HepG2 (cell line): Measurements from ENCODE around the gene ACCS. TPM values are rescaled to one million over a fixed set of nuclear protein-coding genes. Genes with fewer than 3 reads are reported as not detected.

ENCODE experiments used
- ATAC-seq: fragments of 200-7000 bp; cut with Tn5 transposase; 3 replicates; pipeline ENCODE4 v1.9.1; 2020; ENCODE audit warnings: mild to moderate bottlenecking, moderate library complexity
- BruUV-seq: library from RNA; stranded (reverse); fragments of 400-500 nt; replicated peaks from 2 replicates; lab custom pipeline; 2021; lab: Mats Ljungman, UMichigan
- CTCF ChIA-PET: fragments of 300-600 bp; formaldehyde crosslinking; extraction: SDS; loops from one replicate; lab custom pipeline; 2021; ENCODE audit warnings: low total read pairs, inconsistent platforms, low intra/inter-chr PET ratio; lab: Yijun Ruan, JAX
- POLR2A ChIA-PET: fragments of 350-600 bp; sonication (Branson Sonifier 250); formaldehyde crosslinking; loops from one replicate; lab custom pipeline; 2020; ENCODE audit warnings: antibody characterized with exemption, inconsistent platforms; lab: Yijun Ruan, JAX
- DNase-seq: peaks from one replicate; pipeline ENCODE4 v3.0.0-alpha.2; 2015; ENCODE audit warnings: low spot score
- FAIRE-seq: peaks from 3 replicates; lab custom pipeline; 2011; peaks lifted over from hg19 to GRCh38; lab: Jason Lieb, UNC
- H2AFZ ChIP-seq: one replicate; pipeline ENCODE4 v1.6.1; 2011; ENCODE audit warnings: low read length, inconsistent platforms
- H3K27ac ChIP-seq: fragments of 300-600 bp; 3 replicates; pipeline ENCODE4 v1.8.0; 2011; ENCODE audit warnings: mixed run types, mild to moderate bottlenecking, mixed read lengths, low read length, inconsistent platforms; ENCODE audit not compliant: insufficient read depth; ENCODE audit errors: extremely low read length
- H3K27me3 ChIP-seq, 2 experiments: fragments of 200-600 bp in 1 of 2; 2 replicates in 1 of 2; 3 replicates in 1 of 2; pipeline versions ENCODE4 v1.6.0 to v1.8.0; 2011; ENCODE audit warnings: low read length in 2 of 2, mild to moderate bottlenecking in 2 of 2, moderate library complexity in 2 of 2, inconsistent platforms in 1 of 2; ENCODE audit not compliant: insufficient read depth in 2 of 2, control insufficient read depth in 1 of 2
- H3K36me3 ChIP-seq, 2 experiments: fragments of 200-600 bp in 1 of 2; replicated peaks in 1 of 2; 2 replicates in 1 of 2; 3 replicates in 1 of 2; pipeline versions ENCODE4 v1.5.1 to v1.8.0; 2011; ENCODE audit warnings: low read length in 2 of 2, inconsistent platforms in 1 of 2; ENCODE audit not compliant: insufficient read depth in 2 of 2, control insufficient read depth in 1 of 2
- H3K4me1 ChIP-seq: 2 replicates; pipeline ENCODE4 v1.5.1; 2012; ENCODE audit warnings: low read length, inconsistent platforms; ENCODE audit not compliant: insufficient read depth
- H3K4me2 ChIP-seq: 2 replicates; pipeline ENCODE4 v1.6.0; 2011; ENCODE audit warnings: low read depth, low read length, inconsistent platforms
- H3K4me3 ChIP-seq, 3 experiments: fragments of 200-600 bp in 1 of 3; sonication (generic), shearing (Covaris generic) in 1 of 3; replicated peaks in 1 of 3; 2 replicates each; pipeline ENCODE4 v1.5.1; 2011 to 2016; ENCODE audit warnings: low read length in 3 of 3, inconsistent platforms in 2 of 3, low read depth in 2 of 3, mild to moderate bottlenecking in 2 of 3, control low read depth in 1 of 3, mixed read lengths in 1 of 3; ENCODE audit not compliant: insufficient read depth in 1 of 3
- H3K79me2 ChIP-seq: one replicate; pipeline ENCODE4 v1.6.1; 2011; ENCODE audit warnings: low read length, inconsistent platforms; ENCODE audit not compliant: insufficient read depth
- H3K9ac ChIP-seq: 2 replicates; pipeline ENCODE4 v1.6.0; 2011; ENCODE audit warnings: mild to moderate bottlenecking, low read depth, low read length, inconsistent platforms; ENCODE audit not compliant: insufficient read depth
- H3K9me3 ChIP-seq: 2 replicates; pipeline ENCODE4 v1.5.1; 2012; ENCODE audit warnings: mild to moderate bottlenecking, low read length
- H4K20me1 ChIP-seq: 2 replicates; pipeline ENCODE4 v1.6.0; 2011; ENCODE audit warnings: inconsistent platforms, mild to moderate bottlenecking, low read length, moderate library complexity; ENCODE audit not compliant: insufficient read depth
- ARID2 ChIP-seq: sonication (generic); formaldehyde crosslinking; IDR thresholded peaks from 2 replicates; pipeline ENCODE4 v1.8.1; 2022; ENCODE audit warnings: mild to moderate bottlenecking, missing genetic modification reagents, borderline replicate concordance
- CBX2 ChIP-seq, 2 experiments: fragments of 200-600 bp in 1 of 2; sonication (generic); formaldehyde crosslinking in 1 of 2; IDR thresholded peaks; 2 replicates each; pipeline versions ENCODE4 v1.7.0 to v1.8.1; 2018 to 2022; ENCODE audit warnings: low read depth in 2 of 2, low read length in 1 of 2, mild to moderate bottlenecking in 1 of 2, missing genetic modification reagents in 1 of 2
- MTF2 ChIP-seq: sonication (generic); formaldehyde crosslinking; IDR thresholded peaks from 2 replicates; pipeline ENCODE4 v1.5.0; 2020; ENCODE audit warnings: missing genetic modification reagents, borderline replicate concordance
- NR2F2 ChIP-seq: IDR thresholded peaks from 2 replicates; pipeline ENCODE4 v1.6.1; 2012; ENCODE audit warnings: low read depth, inconsistent platforms, borderline replicate concordance
- RARA ChIP-seq: IDR thresholded peaks from 2 replicates; pipeline ENCODE4 v1.6.1; 2016; ENCODE audit warnings: missing genetic modification reagents, missing compliant biosample characterization
- RFX5 ChIP-seq: IDR thresholded peaks from 2 replicates; pipeline ENCODE4 v1.6.1; 2011; ENCODE audit warnings: low read depth, low read length, improper control_type of control experiment
- SKI ChIP-seq: fragments of 450-650 bp; IDR thresholded peaks from one replicate; pipeline ENCODE4 v1.6.1; 2018; ENCODE audit warnings: mild to moderate bottlenecking; ENCODE audit not compliant: partially characterized antibody
- TSC22D2 ChIP-seq: sonication (generic); formaldehyde crosslinking; IDR thresholded peaks from 2 replicates; pipeline ENCODE4 v1.5.1; 2020; ENCODE audit warnings: missing genetic modification reagents, mild to moderate bottlenecking, borderline replicate concordance
- ZBTB37 ChIP-seq: sonication (generic); formaldehyde crosslinking; IDR thresholded peaks from 2 replicates; pipeline ENCODE4 v1.4.0; 2020; ENCODE audit warnings: mild to moderate bottlenecking, missing genetic modification reagents
- ZBTB44 ChIP-seq: sonication (generic); formaldehyde crosslinking; IDR thresholded peaks from 2 replicates; pipeline ENCODE4 v1.4.0; 2020; ENCODE audit warnings: missing genetic modification reagents
- ZNF574 ChIP-seq: sonication (generic); formaldehyde crosslinking; IDR thresholded peaks from 2 replicates; pipeline ENCODE4 v1.4.0; 2020; ENCODE audit warnings: missing genetic modification reagents
- ZNF629 ChIP-seq: sonication (generic); formaldehyde crosslinking; conservative IDR thresholded peaks from 2 replicates; pipeline ENCODE4 v1.5.0; 2020; ENCODE audit warnings: missing genetic modification reagents
- WGBS: methylation state at CpG from one replicate; pipeline ENCODE4 v1.1.6; 2017; ENCODE audit warnings: low lambda C conversion rate; 5-methylcytosine and 5-hydroxymethylcytosine counted together
- in situ Hi-C: cut with HindIII; loops from 2 replicates; pipeline ENCODE4 v1.10.0; 2017; ENCODE audit warnings: low pct_unique_long_range_greater_than_20kb; ENCODE audit not compliant: extremely low pct_ligation_motif_present
- intact Hi-C: fragments of 100-400 bp; cut with micrococcal nuclease; formaldehyde crosslinking; loops from one replicate; pipeline ENCODE4 v1.10.0; 2022; ENCODE audit not compliant: unreplicated experiment
- polyA plus RNA-seq, 8 experiments: library from polyadenylated mRNA; depleted of rRNA in 3 of 8; stranded (reverse) in 7 of 8; unstranded in 1 of 8; fragments of >200 nt; fragmentation: Illumina TruSeq in 4 of 8; extraction: Trizol in 4 of 8; gene quantifications; 2 replicates each; pipeline versions ENCODE4 v1.2.1 to v1.2.3, GENCODE V29; 2011 to 2016; ENCODE audit warnings: low read depth in 4 of 8, missing spikeins in 1 of 8, mixed read lengths in 1 of 8; ENCODE audit not compliant: insufficient read depth in 1 of 8
- total RNA-seq, 5 experiments: library from RNA; depleted of rRNA; stranded (reverse); fragments of >200 nt; fragmentation: Illumina TruSeq; extraction: Trizol; gene quantifications; 2 replicates each; pipeline ENCODE4 v1.2.3, GENCODE V29; 2016; ENCODE audit warnings: low read depth in 1 of 5

The ACCS gene
- total and polyA plus RNA-seq, 2 of the 13 experiments (the other 11 are each of a cell fraction or from before 2014, with no cell fraction given) = 0.55 to 0.59 TPM

GRCh38 chr11:44072757-44073658 lies 6.9 kb downstream of the ACCS start:
- CTCF ChIA-PET = no interaction called here
- in situ Hi-C loops = no loop called here
- 66% methylated on average over 8 of the region's 8 CpGs for WGBS

GRCh38 chr11:44078794-44079193 lies 12.7 kb downstream of the ACCS start:
- BruUV-seq = no TSS peak
- intact Hi-C loops = no loop called here

More at GRCh38 chr11:44072757-44073658, 6.9 kb downstream of the ACCS start:
- TF ChIP-seq ZNF629 = 0 out of 2 replicates have a peak, but pooled peaks have one; percentile 15
- no peak for TF ChIP-seq NR2F2
- TF ChIP-seq SKI = no peak
- TF ChIP-seq TSC22D2 (CRISPR knock-in tag) = no peak
- peak; percentile 55; the same call in 1 of the 2 replicates for TF ChIP-seq RFX5
- DNase-seq (no peak), ATAC-seq (no peak), FAIRE-seq (no peak)
- Histone ChIP-seq H3K27me3 (no peaks in the 10 kb centered on the region; a peak in 1 of 5 replicates), H3K79me2 (no peaks in the 10 kb centered on the region), H3K9me3 (no peaks in the 10 kb centered on the region), H4K20me1 (no peaks in the 10 kb centered on the region), H3K36me3 (no peaks in the 10 kb centered on the region), H3K4me3 (no peak overlapping the region), H3K27ac (no peak overlapping the region), H2AFZ (no peak overlapping the region), H3K4me2 (no peak overlapping the region), H3K4me1 (no peaks in the 10 kb centered on the region), H3K9ac (no peak overlapping the region)
- intact Hi-C loops = no loop called here
- no TSS peak for BruUV-seq
- POLR2A ChIA-PET = no interaction called here

More at GRCh38 chr11:44078794-44079193, 12.7 kb downstream of the ACCS start:
- H2AFZ ChIP-seq = no peak overlapping the region
- CTCF ChIA-PET = no interaction called here
- WGBS = 57% methylated on average over 5 of the region's 5 CpGs
- FAIRE-seq (no peak), DNase-seq (no peak), ATAC-seq (no peak)
- no peak overlapping the region for H3K27ac ChIP-seq
- no peaks in the 10 kb centered on the region for H3K36me3 ChIP-seq
- H3K27me3 ChIP-seq = peaks cover 1 to 10% of the 10 kb centered on the region in 2 experiments; a peak in 3 of 5 replicates
- TF ChIP-seq RARA (no peak), ZBTB37 (CRISPR knock-in tag) (no peak), MTF2 (CRISPR knock-in tag) (no peak), CBX2 (IDR thresholded peaks at IDR 0.05; ENCODE audit: low read depth, low read length) (no peak), CBX2 (CRISPR knock-in tag; IDR thresholded peaks at IDR 0.05; ENCODE audit: low read depth) (no peak), ZNF574 (CRISPR knock-in tag) (no peak), ARID2 (CRISPR knock-in tag) (no peak), ZBTB44 (CRISPR knock-in tag) (no peak)
- H4K20me1 ChIP-seq = no peaks in the 10 kb centered on the region
- H3K4me3 ChIP-seq = no peak overlapping the region
- in situ Hi-C loops = no loop called here
- H3K9ac ChIP-seq = no peak overlapping the region
- peaks cover 13% of the 10 kb centered on the region for H3K4me1 ChIP-seq
- H3K79me2 ChIP-seq = no peaks in the 10 kb centered on the region
- POLR2A ChIA-PET = no interaction called here
- no peak overlapping the region for H3K4me2 ChIP-seq
- no peaks in the 10 kb centered on the region for H3K9me3 ChIP-seq
